ENCODE results near the gene MYT1.

- TF ChIP-seq SP1 (IDR thresholded peaks at IDR 0.05) = no peak
- no peak for TF ChIP-seq BHLHE40 (IDR thresholded peaks at IDR 0.05; ENCODE audit: borderline replicate concordance)
- TF ChIP-seq SUZ12 (IDR thresholded peaks at IDR 0.05) = no peak
- TF ChIP-seq L3MBTL2 (conservative IDR thresholded peaks at IDR 0.05) = no peak
- no peak for TF ChIP-seq PKNOX1 (IDR thresholded peaks at IDR 0.05)
- no peak for TF ChIP-seq HDGF (IDR thresholded peaks at IDR 0.05; ENCODE audit: borderline replicate concordance)
- TF ChIP-seq ARNT (IDR thresholded peaks at IDR 0.05) = no peak
- no peak for TF ChIP-seq FOXA1 (IDR thresholded peaks at IDR 0.05)
- no peak for TF ChIP-seq NFRKB (IDR thresholded peaks at IDR 0.05)
- no peak for TF ChIP-seq FOXK2 (IDR thresholded peaks at IDR 0.05)
- TF ChIP-seq LEF1 (IDR thresholded peaks at IDR 0.05; ENCODE audit: borderline replicate concordance) = no peak
- TF ChIP-seq FOXM1 (IDR thresholded peaks at IDR 0.05; ENCODE audit: borderline replicate concordance) = no peak
- TF ChIP-seq TARDBP (IDR thresholded peaks at IDR 0.05) = no peak
These were observed 69.5 kb downstream of the MYT1 start for GRCh38 chr20:64233725-64234124.

All from HEK293T (cell line).